Spleen (tissue), 11 donors: ENCODE results near the gene NR2C2. TPM values are rescaled to one million over a fixed set of nuclear protein-coding genes. Genes with fewer than 3 reads are reported as not detected.

Experiments used
- DNase-seq: peaks from one replicate; pipeline ENCODE4 v3.0.0-alpha.2; 2020
- H3K27ac ChIP-seq, 8 donors: fragments of 200-600 bp; sonication (generic) in 7 of 8; 1 replicate in 4 of 8; 2 replicates in 4 of 8; pipeline versions ENCODE4 v1.5.0 to v1.8.0; 2016 to 2021; ENCODE audit warnings: inconsistent platforms in 4 of 8, mild to moderate bottlenecking in 4 of 8, moderate library complexity in 1 of 8
- H3K27me3 ChIP-seq, 7 donors: fragments of 200-600 bp; sonication (generic) in 6 of 7; replicated peaks in 1 of 7; 1 replicate in 4 of 7; 2 replicates in 3 of 7; pipeline versions ENCODE4 v1.5.0 to v1.8.0; 2016 to 2021; ENCODE audit warnings: inconsistent platforms in 3 of 7, mild to moderate bottlenecking in 1 of 7
- H3K36me3 ChIP-seq, 6 donors: fragments of 200-600 bp; sonication (generic) in 5 of 6; 1 replicate in 4 of 6; 2 replicates in 2 of 6; pipeline versions ENCODE4 v1.5.0 to v1.8.0; 2016 to 2021; ENCODE audit warnings: inconsistent platforms in 2 of 6
- H3K4me1 ChIP-seq, 6 donors: fragments of 200-600 bp; sonication (generic) in 5 of 6; 1 replicate in 3 of 6; 2 replicates in 3 of 6; pipeline versions ENCODE4 v1.5.0 to v1.8.0; 2016 to 2021; ENCODE audit warnings: inconsistent platforms in 3 of 6
- H3K4me3 ChIP-seq, 8 donors: fragments of 200-600 bp; sonication (generic) in 7 of 8; 1 replicate in 4 of 8; 2 replicates in 4 of 8; pipeline versions ENCODE4 v1.5.0 to v1.8.0; 2016 to 2021; ENCODE audit warnings: inconsistent platforms in 4 of 8, mild to moderate bottlenecking in 4 of 8, moderate library complexity in 2 of 8
- H3K9me3 ChIP-seq, 8 donors: fragments of 200-600 bp; sonication (generic) in 7 of 8; 1 replicate in 4 of 8; 2 replicates in 4 of 8; pipeline versions ENCODE4 v1.5.0 to v1.8.0; 2016 to 2021; ENCODE audit warnings: inconsistent platforms in 4 of 8
- CTCF ChIP-seq, 11 experiments: fragments of 200-600 bp in 7 of 11; fragments of 450-650 bp in 4 of 11; sonication (generic) in 4 of 11; IDR thresholded peaks in 8 of 11; conservative IDR thresholded peaks in 3 of 11; 1 replicate in 7 of 11; 2 replicates in 4 of 11; pipeline versions ENCODE4 v1.4.0 to v1.8.0; 2016 to 2021; ENCODE audit warnings: antibody characterized with exemption in 11 of 11, inconsistent platforms in 4 of 11, mild to moderate bottlenecking in 1 of 11
- POLR2A ChIP-seq, 3 donors: fragments of 450-650 bp; IDR thresholded peaks; one replicate each; pipeline ENCODE4 v1.5.1; 2017; ENCODE audit warnings: antibody characterized with exemption in 3 of 3, mild to moderate bottlenecking in 1 of 3
- POLR2AphosphoS5 ChIP-seq, 3 donors: sonication (generic); formaldehyde crosslinking; IDR thresholded peaks; one replicate each; pipeline ENCODE4 v1.5.1; 2017; ENCODE audit warnings: antibody characterized with exemption in 3 of 3
- WGBS, 5 donors: extraction: QIAGEN DNeasy Blood & Tissue Kit in 3 of 5; methylation state at CpG; one replicate each; pipeline versions ENCODE4 v1.1.5 to v1.1.7; 2013 to 2018; 5-methylcytosine and 5-hydroxymethylcytosine counted together
- intact Hi-C: fragments of 100-400 bp; cut with DNase I; formaldehyde crosslinking; loops from one replicate; pipeline ENCODE4 v1.15.0; 2023; ENCODE audit warnings: low total_unique reads
- polyA plus RNA-seq, 3 donors: library from polyadenylated mRNA; stranded (reverse); fragments of 200-250 nt; gene quantifications; one replicate each; pipeline ENCODE4 v1.2.1, GENCODE V29; 2013
- total RNA-seq, 7 donors: library from RNA; depleted of rRNA in 3 of 7; stranded (reverse); fragments of >200 nt in 3 of 7; fragmentation: NEBNext Ultra II Directional in 4 of 7; extraction: Animal tissue kit (Norgen Biotek cat#: 25700) in 4 of 7; gene quantifications; one replicate each; pipeline versions ENCODE4 v1.1.0 to v1.2.1, GENCODE V29; 2016 to 2021
- donor health status: healthy with polysubstance abuse.
- donor health status: DM: no; HTN: no; CAD: no; lungs with moderate emphysema.
- donor health status: DM: no; HTN: no; CAD: no.
- donor health status: Bipolar disorder and iron deficiency.
- donor health status: healthy.
- donor health status: DM: no; HTN: no; CAD: no.
- donor health status: DM: yes; HTN: yes; CAD: no.

The NR2C2 gene
- total and polyA plus RNA-seq, 10 donors, result 7.2 to 75.5 (median 60.2) TPM

- H3K27ac ChIP-seq, result no peak overlapping the region
- H3K4me3 ChIP-seq, result no peak overlapping the region
- intact Hi-C loops, result no loop called here
- peaks cover 5 to 10% (median 8%) of the 10 kb centered on the region in 6 donors for H3K4me1 ChIP-seq
- H3K36me3 ChIP-seq, result peaks cover 0 to 63% (median 15%) of the 10 kb centered on the region in 6 donors
- no peaks in the 10 kb centered on the region for H3K27me3 ChIP-seq
- WGBS, 5 donors, result 69 to 86% (median 86%) methylated on average over 8 to 9 of the region's 9 CpGs
- TF ChIP-seq POLR2AphosphoS5 (IDR thresholded peaks at IDR 0.05) (no peak), CTCF (IDR thresholded peaks at IDR 0.05 in 8 of 11, conservative IDR thresholded peaks at IDR 0.05 in 3 of 11) (peak in 10 of 11 experiments; percentile 6 to 76 (median 62)), POLR2A (IDR thresholded peaks at IDR 0.05) (no peak)
- no peaks in the 10 kb centered on the region for H3K9me3 ChIP-seq
- DNase-seq, result no peak
These were observed 21.4 kb upstream of the NR2C2 start for GRCh38 chr3:14925729-14926591.

GRCh38 chr3:14926592-14926991 is 20.8 kb upstream of the NR2C2 start:
- Histone ChIP-seq H3K4me3 (no peak overlapping the region), H3K27me3 (no peaks in the 10 kb centered on the region), H3K4me1 (peaks cover 0 to 4% (median 1%) of the 10 kb centered on the region in 6 donors), H3K27ac (no peak overlapping the region), H3K9me3 (no peaks in the 10 kb centered on the region), H3K36me3 (peaks cover 0 to 62% (median 15%) of the 10 kb centered on the region in 6 donors)
- no peak for DNase-seq
- 79 to 93% (median 85%) methylated on average over 1 of the region's 1 CpG for WGBS, 5 donors
- TF ChIP-seq CTCF (IDR thresholded peaks at IDR 0.05 in 8 of 11, conservative IDR thresholded peaks at IDR 0.05 in 3 of 11), result no peak
- TF ChIP-seq POLR2A (IDR thresholded peaks at IDR 0.05), result no peak
- no peak for TF ChIP-seq POLR2AphosphoS5 (IDR thresholded peaks at IDR 0.05)
- intact Hi-C loops, result no loop called here

- TF ChIP-seq CTCF (IDR thresholded peaks at IDR 0.05 in 8 of 11, conservative IDR thresholded peaks at IDR 0.05 in 3 of 11) (no peak), POLR2AphosphoS5 (IDR thresholded peaks at IDR 0.05) (no peak), POLR2A (IDR thresholded peaks at IDR 0.05) (no peak)
- 81 to 94% (median 91%) methylated on average over 5 of the region's 5 CpGs for WGBS, 5 donors
- no peak for DNase-seq
- Histone ChIP-seq H3K36me3 (peaks cover 0 to 62% (median 13%) of the 10 kb centered on the region in 6 donors), H3K4me3 (no peak overlapping the region), H3K27me3 (no peaks in the 10 kb centered on the region), H3K27ac (no peak overlapping the region), H3K9me3 (no peaks in the 10 kb centered on the region), H3K4me1 (no peaks in the 10 kb centered on the region)
- intact Hi-C loops, result no loop called here
These were observed 20.1 kb upstream of the NR2C2 start for GRCh38 chr3:14927308-14927707.

- TF ChIP-seq POLR2A (IDR thresholded peaks at IDR 0.05) (no peak), POLR2AphosphoS5 (IDR thresholded peaks at IDR 0.05) (no peak), CTCF (IDR thresholded peaks at IDR 0.05 in 8 of 11, conservative IDR thresholded peaks at IDR 0.05 in 3 of 11) (no peak)
- Histone ChIP-seq H3K4me1 (no peaks in the 10 kb centered on the region), H3K4me3 (no peak overlapping the region), H3K36me3 (peaks cover 0 to 62% (median 9%) of the 10 kb centered on the region in 6 donors), H3K27ac (no peak overlapping the region), H3K27me3 (no peaks in the 10 kb centered on the region), H3K9me3 (no peaks in the 10 kb centered on the region)
- DNase-seq, result no peak
- intact Hi-C loops, result no loop called here
- 66 to 88% (median 78%) methylated on average over 2 of the region's 2 CpGs for WGBS, 5 donors
These were observed 17.9 kb upstream of the NR2C2 start for GRCh38 chr3:14929310-14930074.
